ENCODE measurements around the gene AGER.
"Not testable (repeated sequence)": the region's sequence is repeated elsewhere in the genome, so short reads cannot be mapped to it uniquely, and the experiment has no call there.

AGER gene

DNA sequence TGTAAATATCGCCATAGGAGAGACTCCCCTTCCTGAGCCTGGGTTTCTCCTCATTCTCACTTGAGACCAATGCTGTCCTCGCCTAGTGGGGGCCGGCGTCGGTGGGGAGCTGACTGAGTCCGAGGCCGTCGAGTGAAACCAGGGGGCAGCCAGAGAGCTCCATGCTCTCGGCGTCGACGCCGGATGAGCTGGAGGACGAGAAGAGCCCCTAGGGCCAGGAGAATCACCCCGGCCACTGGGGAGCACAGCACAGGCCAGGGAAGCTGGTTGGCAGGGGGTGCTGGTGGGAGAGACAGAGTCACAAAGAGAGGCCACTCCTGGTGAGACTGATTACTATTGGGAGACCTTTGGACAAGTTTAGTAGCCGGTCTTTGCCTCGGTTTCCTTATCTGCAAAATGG is 14.8 kb upstream of the AGER start:
- no peak for DNase-seq (ENCODE audit: low read depth, low spot score)

DNA sequence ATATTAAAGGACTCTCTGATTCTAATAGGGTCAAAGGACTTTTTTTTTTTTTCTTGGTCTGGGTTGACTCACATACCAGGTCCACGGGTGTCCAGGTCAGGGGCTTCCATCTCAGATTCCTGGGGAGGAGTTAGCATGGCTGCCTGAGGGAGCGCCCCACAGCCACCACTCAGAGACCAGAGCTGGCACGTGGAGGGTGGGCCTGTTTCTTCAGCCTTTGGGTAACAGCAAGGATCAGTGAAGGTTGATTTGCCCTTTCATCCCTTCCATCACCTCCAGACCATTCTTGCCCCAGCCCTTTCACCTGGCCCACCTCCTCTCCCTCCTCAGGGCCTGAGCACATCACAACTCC is 14.3 kb upstream of the AGER start:
- no peak for DNase-seq (ENCODE audit: low read depth, low spot score)

DNA sequence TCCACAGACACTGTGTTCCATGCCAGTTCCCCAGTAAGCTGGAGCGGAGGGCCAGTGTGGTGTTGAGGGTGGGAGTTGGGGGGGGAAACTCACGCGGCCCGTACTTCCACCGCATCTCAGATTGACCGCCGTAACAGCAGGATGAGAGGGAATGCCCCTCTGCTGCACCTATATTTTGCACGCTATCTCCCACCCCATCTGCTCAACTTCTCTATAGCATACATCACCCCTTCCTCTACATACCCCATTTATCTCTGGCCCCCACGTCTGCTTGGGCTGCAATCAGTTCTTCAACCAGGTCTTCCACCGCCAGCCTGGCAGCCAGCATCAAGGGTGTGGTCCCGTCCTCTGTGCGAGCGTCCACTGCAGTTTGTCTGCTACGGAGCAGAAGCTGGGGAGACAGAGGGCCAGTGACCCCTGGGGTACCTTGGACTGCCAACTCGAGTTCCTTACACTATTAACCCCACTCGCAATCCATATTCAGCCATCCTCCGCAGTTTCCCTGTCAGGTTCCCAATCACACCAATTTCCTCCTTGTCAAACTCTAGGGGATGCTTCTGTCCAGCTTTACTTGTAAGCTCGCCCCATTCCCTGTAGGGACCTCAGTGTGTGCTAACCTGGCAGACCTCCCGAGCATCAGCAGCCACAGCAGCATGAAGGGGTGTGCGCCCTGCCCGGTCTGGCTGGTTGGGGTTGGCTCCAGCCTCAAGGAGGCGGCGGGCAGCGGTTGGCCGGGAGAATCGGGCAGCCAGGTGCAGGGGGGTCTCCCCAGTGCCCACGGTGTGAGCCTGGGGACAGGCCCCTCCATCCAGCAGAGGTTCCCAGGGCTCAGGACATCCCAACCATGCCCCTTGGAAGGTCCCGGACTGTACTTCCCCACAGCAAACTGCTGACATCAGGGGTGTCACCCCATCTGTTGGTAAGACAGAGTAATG is 12.9 kb upstream of the AGER start:
- DNase-seq (ENCODE audit: low read depth, low spot score) = no peak

DNA sequence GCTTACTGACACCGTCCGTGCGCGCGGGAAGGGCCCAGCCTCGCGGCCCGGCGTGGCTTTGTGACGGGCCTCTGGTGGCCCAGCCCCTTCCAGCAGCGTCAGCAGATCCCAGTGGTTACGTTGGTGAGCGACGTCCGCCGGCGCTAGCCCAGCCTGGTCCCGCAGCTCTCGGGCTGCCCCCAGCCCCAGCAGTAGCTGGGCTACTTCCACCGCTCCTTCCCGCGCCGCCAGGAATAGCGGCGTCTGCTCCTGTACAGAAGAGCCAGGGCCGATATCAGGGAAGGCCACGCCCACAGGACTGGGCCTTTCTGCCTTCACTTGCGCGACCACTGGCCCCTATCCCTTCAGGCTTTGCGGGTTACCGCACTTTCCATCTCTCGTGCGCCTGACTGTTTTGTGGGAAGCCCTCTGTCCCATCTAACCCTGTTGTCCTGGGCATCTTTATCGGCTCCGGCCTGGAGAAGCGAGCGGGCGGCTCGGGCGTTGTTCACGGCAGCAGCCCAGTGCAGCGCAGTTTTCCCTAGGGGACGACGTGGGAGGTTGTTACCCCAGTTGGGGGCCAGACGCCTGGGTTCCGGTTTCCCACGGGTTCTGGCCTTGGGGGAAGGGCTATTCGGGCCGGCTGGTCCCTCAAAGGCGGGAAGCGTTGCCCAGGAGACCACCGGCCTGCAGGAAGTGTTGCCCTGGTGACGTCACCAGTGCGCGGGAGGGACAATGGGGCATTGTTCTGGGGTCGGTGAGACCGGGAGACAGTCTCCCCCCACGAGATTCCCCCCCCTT is 12.0 kb upstream of the AGER start:
- no peak for DNase-seq (ENCODE audit: low read depth, low spot score)

DNA sequence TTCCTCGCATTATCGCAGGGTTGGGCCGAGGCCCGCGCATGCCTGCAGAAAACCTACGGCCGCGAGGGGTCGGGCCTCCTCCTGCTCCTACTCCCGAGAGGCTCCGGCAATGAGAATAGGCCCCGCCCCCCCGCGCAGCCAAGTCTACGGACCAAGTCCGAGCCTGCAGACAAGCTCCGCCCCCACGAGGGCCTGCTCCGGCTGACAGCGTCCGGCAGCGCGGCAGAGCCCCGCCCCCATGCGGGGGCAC is 11.5 kb upstream of the AGER start:
- peak; percentile 99 for DNase-seq (ENCODE audit: low read depth, low spot score)

GRCh38 chr6:32194825-32195651 is 11.0 kb upstream of the AGER start:
- DNase-seq (ENCODE audit: low read depth, low spot score) = no peak

DNA sequence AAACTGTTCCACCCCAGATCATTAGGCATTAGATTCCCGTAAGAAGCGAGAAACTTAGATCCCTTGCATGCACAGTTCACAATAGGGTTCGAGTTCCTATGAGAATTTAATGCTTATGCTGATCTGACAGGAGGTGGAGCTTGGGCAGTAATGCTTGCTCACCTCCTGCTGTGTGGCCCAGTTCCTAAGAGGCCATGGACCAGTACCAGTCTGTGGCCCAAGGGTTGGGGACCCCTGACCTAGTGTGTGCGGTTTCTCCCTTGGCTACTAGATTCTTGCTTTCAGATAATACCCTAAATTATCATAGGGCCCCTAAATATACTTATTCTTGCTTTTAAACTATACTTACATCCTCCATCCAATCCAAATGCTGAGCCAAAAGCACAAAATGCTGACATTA is 10.3 kb upstream of the AGER start:
- DNase-seq (ENCODE audit: low read depth, low spot score) = no peak

DNA sequence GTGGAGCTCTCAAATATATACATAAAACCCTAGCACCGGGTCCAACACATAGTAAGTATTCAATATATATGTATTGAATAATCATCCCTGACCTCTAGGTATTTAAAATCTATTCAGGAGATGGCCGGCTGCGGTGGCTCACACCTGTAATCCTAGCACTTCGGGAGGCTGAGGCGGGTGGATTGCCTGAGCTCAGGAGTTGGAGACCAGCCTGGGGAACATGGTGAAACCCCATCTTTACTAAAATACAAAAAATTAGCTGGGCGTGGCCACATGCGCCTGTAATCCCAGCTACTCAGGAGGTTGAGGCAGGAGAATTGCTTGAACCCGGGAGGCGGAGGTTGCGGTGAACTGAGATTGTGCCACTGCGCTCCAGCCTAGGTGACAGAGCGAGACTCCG is 9.0 kb upstream of the AGER start:
- DNase-seq (ENCODE audit: low read depth, low spot score) = not testable (repeated sequence)

- DNase-seq (ENCODE audit: low read depth, low spot score) = no peak
These were observed 8.6 kb upstream of the AGER start, which contains the start of gene GPSM3 for GRCh38 chr6:32192608-32193039. TSS of gene GPSM3 (minus strand) at chr6:32192643. CDS start at chr6:32192513, 130 bp downstream.

- DNase-seq (ENCODE audit: low read depth, low spot score) = no peak
These were observed 7.9 kb upstream of the AGER start for GRCh38 chr6:32191696-32192607.

DNA sequence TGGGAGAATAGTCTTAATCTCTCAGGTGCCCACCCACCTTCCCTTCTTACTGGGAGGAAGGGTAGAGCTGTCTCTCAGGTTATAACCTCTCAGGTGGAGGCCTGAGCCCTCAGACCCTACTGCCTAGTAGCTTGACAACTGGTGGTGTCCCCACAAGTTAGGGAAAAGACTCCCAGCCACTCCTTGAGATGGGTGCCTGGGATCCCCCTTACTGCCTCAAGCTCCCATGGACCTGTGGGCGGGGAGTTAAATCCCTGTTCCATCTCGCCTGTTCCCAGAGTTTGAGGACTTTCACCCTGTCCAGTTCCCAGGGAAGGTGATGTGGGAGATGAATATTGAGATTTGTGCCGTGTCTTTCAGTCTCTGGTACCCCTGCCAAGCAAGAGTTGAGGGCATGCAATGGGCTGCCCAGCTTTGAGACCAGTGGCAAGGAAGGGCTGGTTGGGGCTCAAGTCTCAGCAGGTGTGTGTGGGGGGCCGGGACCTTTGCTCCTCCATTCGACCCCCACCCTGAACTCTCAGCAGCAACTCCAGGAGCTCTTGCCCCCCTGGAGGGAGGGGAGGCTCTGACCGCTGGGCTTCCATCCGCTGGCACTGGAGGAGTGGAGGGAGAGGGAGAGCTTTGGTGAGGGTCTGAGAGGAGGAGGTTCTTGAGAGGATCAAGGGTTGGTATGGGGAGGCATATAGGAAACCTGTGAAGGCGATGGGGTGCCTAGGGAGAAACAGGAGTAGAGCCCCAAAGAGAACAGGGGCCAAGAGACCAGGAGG is 7.0 kb upstream of the AGER start:
- no peak for DNase-seq (ENCODE audit: low read depth, low spot score)

- peak; percentile 62 for DNase-seq (ENCODE audit: low read depth, low spot score)
These were observed 6.2 kb upstream of the AGER start, which contains the start of gene PBX2 for GRCh38 chr6:32190054-32190851. TSS of gene PBX2 (minus strand) at chr6:32190202. CDS start at chr6:32189915, 287 bp downstream.

GRCh38 chr6:32189742-32190053 is 5.6 kb upstream of the AGER start:
- no peak for DNase-seq (ENCODE audit: low read depth, low spot score)

GRCh38 chr6:32189069-32189741 is 5.2 kb upstream of the AGER start:
- DNase-seq (ENCODE audit: low read depth, low spot score) = no peak

DNA sequence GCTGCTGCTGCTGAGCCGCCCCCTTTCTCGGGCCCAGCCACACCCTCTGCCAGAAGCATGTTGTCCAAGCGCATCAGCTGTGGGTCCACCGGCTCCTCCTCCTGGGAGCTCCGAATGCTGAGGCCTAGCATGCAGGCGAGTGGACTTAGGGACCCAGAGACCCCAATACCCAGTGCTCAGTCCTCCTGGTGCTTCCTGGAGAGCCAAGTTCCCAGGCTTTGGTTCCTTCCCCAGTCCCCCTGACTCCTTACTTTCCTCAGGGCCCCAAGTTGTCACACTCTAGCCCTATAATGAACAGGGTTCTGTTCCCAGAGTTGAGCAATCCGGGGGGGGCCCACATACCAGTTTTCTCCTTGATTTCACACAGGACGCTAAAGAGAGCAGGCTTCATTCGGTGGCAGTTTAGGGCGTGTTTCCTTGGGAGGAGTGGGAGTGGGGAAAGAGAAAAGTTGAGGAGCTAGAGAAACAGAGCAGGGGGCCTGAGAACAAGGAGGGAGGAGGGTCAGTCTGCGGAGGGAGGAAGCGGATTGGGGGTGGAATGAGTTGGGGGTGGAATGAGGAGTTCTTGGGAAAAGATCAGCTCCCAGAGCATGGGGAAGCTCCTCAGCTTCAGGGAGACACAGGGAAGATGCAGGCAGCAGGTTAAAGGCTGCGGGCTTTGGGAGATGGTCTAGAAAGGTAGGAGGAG is 4.5 kb upstream of the AGER start:
- DNase-seq (ENCODE audit: low read depth, low spot score) = no peak

GRCh38 chr6:32187725-32188380 is 3.8 kb upstream of the AGER start:
- DNase-seq (ENCODE audit: low read depth, low spot score) = not testable (repeated sequence)

- DNase-seq (ENCODE audit: low read depth, low spot score) = no peak
These were observed 3.1 kb upstream of the AGER start for GRCh38 chr6:32187009-32187709.
